Endothelial cell of umbilical vein (primary cell): ENCODE results near the gene NTSR1. TPM values are rescaled to one million over a fixed set of nuclear protein-coding genes. Genes with fewer than 3 reads are reported as not detected.

Experiments used
- BruUV-seq: library from RNA; stranded (reverse); fragments of 400-500 nt; replicated peaks from 2 replicates; lab custom pipeline; 2021; lab: Mats Ljungman, UMichigan
- CTCF ChIA-PET: fragments of 300-600, 350-600 bp; sonication (Branson Sonifier 250); formaldehyde crosslinking; loops from one replicate; lab custom pipeline; 2021; ENCODE audit warnings: antibody characterized with exemption, inconsistent platforms; lab: Charles Lee
- POLR2A ChIA-PET: fragments of 300-600, 350-600 bp; sonication (Branson Sonifier 250); formaldehyde crosslinking; loops from one replicate; lab custom pipeline; 2021; ENCODE audit warnings: antibody characterized with exemption, inconsistent platforms; lab: Charles Lee
- DNase-seq: peaks from one replicate; pipeline ENCODE4 v3.0.0-alpha.2; 2011; ENCODE audit warnings: low read depth, low spot score
- FAIRE-seq: peaks from 2 replicates; lab custom pipeline; 2011; peaks lifted over from hg19 to GRCh38; lab: Jason Lieb, UNC
- H2AFZ ChIP-seq: 2 replicates; pipeline ENCODE4 v1.6.0; 2012; ENCODE audit warnings: low read depth, low read length, control low read depth, inconsistent platforms
- H3K27ac ChIP-seq: 2 replicates; pipeline ENCODE4 v1.5.1; 2011; ENCODE audit warnings: low read depth, mild to moderate bottlenecking, control low read depth, low read length, moderate library complexity; ENCODE audit not compliant: insufficient read depth
- H3K27me3 ChIP-seq, 2 experiments: 2 replicates each; pipeline versions ENCODE4 v1.6.0 to v1.6.1; 2011; ENCODE audit warnings: low read length in 2 of 2, mixed read lengths in 1 of 2; ENCODE audit not compliant: control insufficient read depth in 2 of 2, insufficient read depth in 2 of 2
- H3K36me3 ChIP-seq, 2 experiments: 2 replicates in 1 of 2; 3 replicates in 1 of 2; pipeline ENCODE4 v1.5.1; 2011; ENCODE audit warnings: low read length in 2 of 2, mild to moderate bottlenecking in 1 of 2, moderate library complexity in 1 of 2; ENCODE audit not compliant: control insufficient read depth in 2 of 2, insufficient read depth in 2 of 2; ENCODE audit errors: extremely low read depth in 1 of 2
- H3K4me1 ChIP-seq: 3 replicates; pipeline ENCODE4 v1.5.1; 2011; ENCODE audit warnings: mild to moderate bottlenecking, low read length; ENCODE audit not compliant: control insufficient read depth, insufficient read depth; ENCODE audit errors: extremely low read depth
- H3K4me2 ChIP-seq: 2 replicates; pipeline ENCODE4 v1.6.1; 2011; ENCODE audit warnings: low read length, control low read depth, mixed read lengths; ENCODE audit not compliant: insufficient read depth
- H3K4me3 ChIP-seq, 3 experiments: fragments of 200-600 bp in 1 of 3; sonication (generic), shearing (Covaris generic) in 1 of 3; replicated peaks in 1 of 3; 2 replicates each; pipeline ENCODE4 v1.5.1; 2011 to 2016; ENCODE audit warnings: control low read depth in 3 of 3, low read length in 3 of 3, mild to moderate bottlenecking in 2 of 3, inconsistent platforms in 1 of 3, low read depth in 1 of 3, moderate library complexity in 1 of 3; ENCODE audit not compliant: insufficient read depth in 1 of 3
- H3K79me2 ChIP-seq: 2 replicates; pipeline ENCODE4 v1.6.0; 2012; ENCODE audit warnings: low read length, inconsistent platforms; ENCODE audit not compliant: control insufficient read depth, insufficient read depth
- H3K9ac ChIP-seq: replicated peaks from 2 replicates; pipeline ENCODE3; 2011; ENCODE audit warnings: low read length, control low read depth; ENCODE audit not compliant: insufficient read depth; ENCODE audit errors: extremely low read depth
- H3K9me1 ChIP-seq: replicated peaks from 3 replicates; pipeline ENCODE4 v1.6.0; 2011; ENCODE audit warnings: mild to moderate bottlenecking, low read length; ENCODE audit not compliant: control insufficient read depth, insufficient read depth; ENCODE audit errors: extremely low read depth
- H3K9me3 ChIP-seq: replicated peaks from 2 replicates; pipeline ENCODE4 v1.5.1; 2012; ENCODE audit warnings: low read length, inconsistent platforms; ENCODE audit not compliant: control insufficient read depth, insufficient read depth
- H4K20me1 ChIP-seq: replicated peaks from 2 replicates; pipeline ENCODE3; 2011; ENCODE audit warnings: mild to moderate bottlenecking, low read length; ENCODE audit not compliant: control insufficient read depth, insufficient read depth; ENCODE audit errors: extremely low read depth
- CTCF ChIP-seq, 2 donors: IDR thresholded peaks; 1 replicate in 1 of 2; 2 replicates in 1 of 2; pipeline ENCODE4 v1.5.1; 2011; ENCODE audit warnings: low read length in 2 of 2, mild to moderate bottlenecking in 2 of 2, moderate library complexity in 2 of 2, control low read depth in 1 of 2, inconsistent platforms in 1 of 2, low read depth in 1 of 2; ENCODE audit not compliant: insufficient read depth in 1 of 2; ENCODE audit errors: extremely low read depth in 1 of 2
- EZH2 ChIP-seq: IDR thresholded peaks from 2 replicates; pipeline ENCODE4 v1.6.1; 2012; ENCODE audit warnings: borderline replicate concordance, low read depth, mild to moderate bottlenecking, moderate library complexity, low read length, inconsistent platforms; ENCODE audit not compliant: severe bottlenecking
- FOS ChIP-seq: IDR thresholded peaks from 2 replicates; pipeline ENCODE4 v1.6.1; 2011; ENCODE audit warnings: mild to moderate bottlenecking, low read length, moderate library complexity, borderline replicate concordance; ENCODE audit not compliant: insufficient read depth
- GATA2 ChIP-seq: IDR thresholded peaks from 2 replicates; pipeline ENCODE4 v1.7.0; 2011; ENCODE audit warnings: low read depth, mild to moderate bottlenecking, moderate library complexity, mixed read lengths, low read length; ENCODE audit not compliant: insufficient read length, insufficient read depth
- JUN ChIP-seq: IDR thresholded peaks from 2 replicates; pipeline ENCODE4 v1.6.1; 2011; ENCODE audit warnings: borderline replicate concordance, low read depth; ENCODE audit not compliant: insufficient read length, insufficient read depth
- MAX ChIP-seq: IDR thresholded peaks from 2 replicates; pipeline ENCODE4 v1.6.1; 2011; ENCODE audit not compliant: insufficient read depth, insufficient read length
- MYC ChIP-seq: IDR thresholded peaks from one replicate; pipeline ENCODE4 v1.6.1; 2011; ENCODE audit warnings: mild to moderate bottlenecking, low read depth, low read length
- POLR2A ChIP-seq: IDR thresholded peaks from 2 replicates; pipeline ENCODE4 v1.6.1; 2012; ENCODE audit warnings: low read depth, mild to moderate bottlenecking, control low read depth, low read length
- POLR2AphosphoS5 ChIP-seq: IDR thresholded peaks from 2 replicates; pipeline ENCODE4 v1.6.1; 2012; ENCODE audit warnings: low read depth, mild to moderate bottlenecking, control low read depth, low read length, moderate library complexity; ENCODE audit not compliant: insufficient read depth
- dilution Hi-C: fragments of 300-500 bp; cut with MboI; formaldehyde crosslinking; loops from one replicate; pipeline ENCODE4 v1.15.0; 2019; ENCODE audit warnings: low sequenced_read_pairs; ENCODE audit not compliant: extremely low pct_ligation_motif_present
- intact Hi-C: fragments of 100-400 bp; cut with micrococcal nuclease; formaldehyde crosslinking; loops from one replicate; pipeline ENCODE4 v1.10.0; 2022
- polyA plus RNA-seq, 4 experiments: library from polyadenylated mRNA; depleted of rRNA in 3 of 4; stranded (reverse) in 3 of 4; unstranded in 1 of 4; fragments of >200 nt; gene quantifications; 2 replicates each; pipeline versions ENCODE4 v1.2.1 to v1.2.3, GENCODE V29; 2011 to 2012; ENCODE audit warnings: missing spikeins in 1 of 4
- total RNA-seq: library from RNA; stranded (reverse); gene quantifications from 2 replicates; pipeline ENCODE4 v1.2.3, GENCODE V29; 2021

The NTSR1 gene
- total and polyA plus RNA-seq, 2 donors (not counting 3 experiments of a cell fraction or from before 2014, with no cell fraction given), result 0.14 to 2.1 TPM

DNA sequence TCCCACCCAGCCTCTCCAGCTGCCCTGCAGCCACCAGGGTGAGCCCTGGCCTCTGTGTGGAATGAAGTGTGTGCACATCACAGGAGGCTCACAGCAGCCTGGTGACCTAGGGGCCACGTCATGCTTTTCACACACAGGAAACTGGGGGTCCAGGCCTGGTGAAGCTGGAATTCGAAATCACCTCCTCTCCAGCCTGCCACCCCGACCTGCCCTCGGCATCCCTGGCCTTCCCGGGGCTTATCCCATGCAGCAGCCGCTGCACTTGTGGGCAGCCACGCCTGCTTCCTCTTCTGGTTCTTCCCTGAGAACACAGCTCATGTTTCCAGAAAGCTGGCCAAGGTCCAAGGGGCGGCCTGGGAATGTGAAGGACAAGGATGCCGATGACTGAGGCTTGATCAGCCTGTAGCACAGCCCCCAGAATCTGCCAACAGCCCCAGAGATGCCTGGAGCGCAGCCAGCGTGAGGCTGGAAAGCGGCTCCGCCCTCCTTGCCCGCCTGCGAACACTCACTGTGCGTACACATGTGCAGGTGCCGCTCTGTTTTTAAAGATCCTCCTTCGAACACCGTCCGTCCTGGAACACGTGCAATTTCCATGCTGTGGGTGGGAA lies 4.2 kb upstream of the NTSR1 start:
- Histone ChIP-seq H3K9ac (peak overlapping the region; percentile 76), H4K20me1 (no peaks in the 10 kb centered on the region), H3K4me2 (peak overlapping the region; percentile 60), H3K27me3 (peaks cover 0 to 14% of the 10 kb centered on the region in 2 experiments), H3K4me3 (no peak overlapping the region), H3K9me3 (no peaks in the 10 kb centered on the region), H2AFZ (peak overlapping the region; percentile 8), H3K79me2 (no peaks in the 10 kb centered on the region), H3K9me1 (no peaks in the 10 kb centered on the region), H3K27ac (peak overlapping the region; percentile 91), H3K4me1 (peaks cover 26% of the 10 kb centered on the region), H3K36me3 (no peaks in the 10 kb centered on the region)
- TF ChIP-seq GATA2 (peak; percentile 85), EZH2 (no peak), CTCF (IDR thresholded peaks at IDR 0.05; ENCODE audit: extremely low read depth in 1 of 2, insufficient read depth in 1 of 2, low read depth in 1 of 2, low read length in 2 of 2) (peak in 1 of 2 donors; percentile 35), FOS (peak; percentile 69), MAX (peak; percentile 71), JUN (no peak), POLR2AphosphoS5 (peak; percentile 80), POLR2A (no peak), MYC (peak; percentile 18)
- BruUV-seq, result no TSS peak
- POLR2A ChIA-PET, result interaction anchor here (0.5 to 1.5 kb wide), 2 partner anchors 87 to 568 kb away, joined by 3 to 4 read pairs; partner anchors contain the start of gene ARFGAP1
- DNase-seq, result peak; percentile 99
- FAIRE-seq, result peak; percentile 100
- intact Hi-C loops (loop anchor here (1.0 kb wide), 1 partner anchor 36 kb away; no protein-coding TSS in a partner anchor), dilution Hi-C loops (no loop called here)
- CTCF ChIA-PET, result interaction anchor here (0.5 to 3.3 kb wide), 14 partner anchors 14 to 104 kb away, joined by 3 to 98 read pairs (median 10); no protein-coding TSS in a partner anchor
